SK-N-SH (cell line): ENCODE data around the gene ZNF793. TPM values are rescaled to one million over a fixed set of nuclear protein-coding genes. Genes with fewer than 3 reads are reported as not detected.

Experiments used
- CTCF ChIA-PET: fragments of 300-600, 350-600 bp; formaldehyde crosslinking; extraction: SDS; loops from one replicate; lab custom pipeline; 2021; lab: Yijun Ruan, JAX
- POLR2A ChIA-PET: fragments of 350-600 bp; sonication (Branson Sonifier 250); formaldehyde crosslinking; extraction: SDS; loops from one replicate; lab custom pipeline; 2020; ENCODE audit warnings: antibody characterized with exemption, inconsistent platforms; lab: Yijun Ruan, JAX
- DNase-seq: peaks from one replicate; pipeline ENCODE4 v3.0.0; 2012
- H2AFZ ChIP-seq: fragments of 200-600 bp; sonication (generic); 2 replicates; pipeline ENCODE4 v1.8.1; 2016; ENCODE audit warnings: antibody characterized with exemption, mild to moderate bottlenecking, low read depth
- H3F3A ChIP-seq: fragments of 200-600 bp; sonication (generic); replicated peaks from 2 replicates; pipeline ENCODE3; 2016; ENCODE audit warnings: antibody characterized with exemption, mild to moderate bottlenecking; ENCODE audit not compliant: insufficient read depth
- H3K27ac ChIP-seq, 2 experiments: fragments of 200-500 bp in 1 of 2; fragments of 200-600 bp in 1 of 2; sonication (Bioruptor generic) in 1 of 2; sonication (generic), shearing (Covaris generic) in 1 of 2; 2 replicates each; pipeline versions ENCODE4 v1.5.1 to v1.6.1; 2014 to 2016; ENCODE audit warnings: low read depth in 2 of 2, inconsistent platforms in 1 of 2, low read length in 1 of 2, mild to moderate bottlenecking in 1 of 2, mixed read lengths in 1 of 2
- H3K27me3 ChIP-seq: fragments of 200-600 bp; sonication (generic), shearing (Covaris generic); 2 replicates; pipeline ENCODE4 v1.6.1; 2016; ENCODE audit warnings: mixed run types; ENCODE audit not compliant: insufficient read depth
- H3K36me3 ChIP-seq, 2 experiments: fragments of 200-500 bp in 1 of 2; fragments of 200-600 bp in 1 of 2; sonication (Bioruptor generic) in 1 of 2; sonication (generic) in 1 of 2; replicated peaks in 1 of 2; 2 replicates each; pipeline versions ENCODE3 to v1.5.1; 2014 to 2016; ENCODE audit warnings: low read length in 1 of 2, mild to moderate bottlenecking in 1 of 2; ENCODE audit not compliant: insufficient read depth in 2 of 2, control insufficient read depth in 1 of 2
- H3K4me1 ChIP-seq, 2 experiments: fragments of 200-500 bp in 1 of 2; fragments of 200-600 bp in 1 of 2; sonication (Bioruptor generic) in 1 of 2; sonication (generic), shearing (Covaris generic) in 1 of 2; 2 replicates each; pipeline versions ENCODE4 v1.5.1 to v1.6.1; 2014 to 2016; ENCODE audit warnings: low read depth in 1 of 2, low read length in 1 of 2, mixed run types in 1 of 2; ENCODE audit not compliant: insufficient read depth in 2 of 2, control insufficient read depth in 1 of 2
- H3K4me2 ChIP-seq: fragments of 200-600 bp; sonication (generic), shearing (Covaris generic); 2 replicates; pipeline ENCODE4 v1.6.1; 2017; ENCODE audit warnings: mixed run types
- H3K4me3 ChIP-seq, 2 experiments: fragments of 200-500 bp in 1 of 2; fragments of 200-600 bp in 1 of 2; sonication (Bioruptor generic) in 1 of 2; sonication (generic), shearing (Covaris generic) in 1 of 2; 2 replicates each; pipeline versions ENCODE4 v1.5.1 to v1.8.1; 2014 to 2016; ENCODE audit warnings: low read depth in 2 of 2, inconsistent platforms in 1 of 2, low read length in 1 of 2, mild to moderate bottlenecking in 1 of 2, mixed read lengths in 1 of 2, moderate library complexity in 1 of 2
- H3K79me2 ChIP-seq: fragments of 200-600 bp; sonication (generic); 2 replicates; pipeline ENCODE4 v1.8.1; 2017; ENCODE audit warnings: mild to moderate bottlenecking; ENCODE audit not compliant: insufficient read depth
- H3K9ac ChIP-seq: fragments of 200-600 bp; sonication (generic); 2 replicates; pipeline ENCODE4 v1.6.1; 2017; ENCODE audit warnings: mixed run types
- H3K9me2 ChIP-seq: fragments of 200-600 bp; sonication (generic); 2 replicates; pipeline ENCODE4 v1.6.1; 2017; ENCODE audit warnings: mixed run types
- H3K9me3 ChIP-seq: fragments of 200-600 bp; sonication (generic); 2 replicates; pipeline ENCODE4 v1.6.1; 2017; ENCODE audit warnings: mixed run types, mild to moderate bottlenecking, moderate library complexity
- H4K20me1 ChIP-seq: fragments of 200-600 bp; sonication (generic); 2 replicates; pipeline ENCODE4 v1.6.1; 2017; ENCODE audit warnings: mild to moderate bottlenecking, mixed run types; ENCODE audit not compliant: insufficient read depth
- ELF1 ChIP-seq: IDR thresholded peaks from 2 replicates; pipeline ENCODE4 v1.4.0; 2012
- EP300 ChIP-seq, 2 experiments: IDR thresholded peaks; 2 replicates each; pipeline versions ENCODE4 v1.4.0 to v1.6.1; 2012; ENCODE audit warnings: borderline replicate concordance in 1 of 2, low read depth in 1 of 2, low read length in 1 of 2
- EZH2phosphoT487 ChIP-seq: fragments of 200-600 bp; sonication (generic); IDR thresholded peaks from 2 replicates; pipeline ENCODE4 v1.6.1; 2017; ENCODE audit warnings: low read depth, mixed run types, mild to moderate bottlenecking, antibody characterized with exemption, moderate library complexity, borderline replicate concordance
- FOXJ3 ChIP-seq: sonication (generic); formaldehyde crosslinking; IDR thresholded peaks from 2 replicates; pipeline ENCODE4 v1.5.1; 2020; ENCODE audit warnings: mild to moderate bottlenecking, missing genetic modification reagents
- GATA2 ChIP-seq: sonication (generic); formaldehyde crosslinking; IDR thresholded peaks from 2 replicates; pipeline ENCODE4 v1.5.0; 2020; ENCODE audit warnings: mild to moderate bottlenecking, missing genetic modification reagents
- MEF2A ChIP-seq: IDR thresholded peaks from 2 replicates; pipeline ENCODE4 v1.4.0; 2012; ENCODE audit warnings: low read depth, borderline replicate concordance
- MXI1 ChIP-seq: IDR thresholded peaks from 2 replicates; pipeline ENCODE4 v1.6.1; 2012; ENCODE audit warnings: mild to moderate bottlenecking, low read depth, low read length, improper control_type of control experiment
- RAD21 ChIP-seq: IDR thresholded peaks from 2 replicates; pipeline ENCODE4 v1.6.1; 2012; ENCODE audit warnings: mild to moderate bottlenecking, low read length
- RFX5 ChIP-seq: IDR thresholded peaks from 2 replicates; pipeline ENCODE4 v1.6.1; 2012; ENCODE audit warnings: mild to moderate bottlenecking, improper control_type of control experiment, low read length
- RXRA ChIP-seq: IDR thresholded peaks from 2 replicates; pipeline ENCODE4 v1.4.0; 2012; ENCODE audit warnings: low read depth, mild to moderate bottlenecking, borderline replicate concordance
- TCF12 ChIP-seq: IDR thresholded peaks from 2 replicates; pipeline ENCODE4 v1.4.0; 2012
- TEAD4 ChIP-seq: IDR thresholded peaks from 2 replicates; pipeline ENCODE4 v1.4.0; 2012; ENCODE audit warnings: mild to moderate bottlenecking, borderline replicate concordance; ENCODE audit not compliant: insufficient read depth
- WGBS: methylation state at CpG from one replicate; pipeline ENCODE4 v1.1.6; 2017; ENCODE audit warnings: low lambda C conversion rate; 5-methylcytosine and 5-hydroxymethylcytosine counted together
- polyA plus RNA-seq, 3 experiments: library from polyadenylated mRNA; depleted of rRNA; stranded (reverse); fragments of >200 nt; gene quantifications; 2 replicates each; pipeline ENCODE4 v1.2.3, GENCODE V29; 2012
- TF ChIP-seq, protein P1 (sequence below): IDR thresholded peaks from 2 replicates; pipeline ENCODE4 v1.4.0; 2012; ENCODE audit warnings: low read depth
- TF ChIP-seq, protein P2 (sequence below): IDR thresholded peaks from 2 replicates; pipeline ENCODE4 v1.4.0; 2012; ENCODE audit warnings: low read depth, borderline replicate concordance
- TF ChIP-seq, protein P3 (sequence below): IDR thresholded peaks from 2 replicates; pipeline ENCODE4 v1.6.1; 2012; ENCODE audit warnings: mild to moderate bottlenecking, low read depth, low read length, moderate library complexity
- TF ChIP-seq, protein P4 (sequence below): IDR thresholded peaks from 2 replicates; pipeline ENCODE4; 2012
- TF ChIP-seq, protein P5 (sequence below): IDR thresholded peaks from 2 replicates; pipeline ENCODE4 v1.4.0; 2012; ENCODE audit warnings: low read depth, borderline replicate concordance

ZNF793 gene
- polyA plus RNA-seq, 1 of the 3 experiments (the other 2 are of a cell fraction) = 2.3 TPM

DNA sequence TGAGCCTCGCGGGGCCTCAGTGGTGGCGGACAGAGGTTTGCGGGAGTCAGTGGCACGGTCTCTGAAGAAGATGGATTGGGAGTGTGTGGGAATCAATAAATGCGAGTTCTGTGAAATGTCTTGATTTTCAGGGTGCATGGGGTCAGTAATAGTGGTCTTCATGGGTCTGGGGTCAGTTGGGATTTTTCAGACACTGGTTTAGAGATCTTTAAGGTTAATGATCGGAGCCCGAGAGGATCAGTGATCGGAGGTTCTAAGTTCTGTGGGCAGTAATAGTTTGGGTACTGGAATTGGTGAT lies 377 bp downstream of the ZNF793 start:
- Histone ChIP-seq H3K27ac (peak overlapping the region; percentile 82 to 99; a peak in 3 of 4 replicates), H3K4me3 (peak overlapping the region; percentile 71 to 82)

More for the DNA sequence above, 377 bp downstream of the ZNF793 start:
- H3K79me2 ChIP-seq = no peaks in the 10 kb centered on the region
- 17% methylated on average over 9 of the region's 9 CpGs for WGBS
- no peaks in the 10 kb centered on the region for H3K9me2 ChIP-seq
- peak overlapping the region; percentile 77 for H3K4me2 ChIP-seq
- H3F3A ChIP-seq = peaks cover 3% of the 10 kb centered on the region
- CTCF ChIA-PET = interaction anchor here (2.1 kb wide), 1 partner anchor 44 kb away, joined by 8 read pairs; no protein-coding TSS in a partner anchor
- H3K4me1 ChIP-seq = peaks cover 0 to 14% of the 10 kb centered on the region in 2 experiments; a peak in 2 of 4 replicates
- no peaks in the 10 kb centered on the region for H3K9me3 ChIP-seq
- POLR2A ChIA-PET = interaction anchor here (0.6 to 2.0 kb wide), 9 partner anchors 21 to 508 kb away, joined by 3 to 18 read pairs (median 5); partner anchors contain the start of genes ZFP30, ZNF527, ZNF540 and ZNF569
- no peaks in the 10 kb centered on the region for H4K20me1 ChIP-seq
- no peak; the same call in 1 of the 2 replicates for TF ChIP-seq MXI1
- TF ChIP-seq, protein P1, sequence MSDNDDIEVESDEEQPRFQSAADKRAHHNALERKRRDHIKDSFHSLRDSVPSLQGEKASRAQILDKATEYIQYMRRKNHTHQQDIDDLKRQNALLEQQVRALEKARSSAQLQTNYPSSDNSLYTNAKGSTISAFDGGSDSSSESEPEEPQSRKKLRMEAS = no peak
- TF ChIP-seq RFX5 = no peak
- TF ChIP-seq RAD21 = no peak
- TF ChIP-seq, protein P2, sequence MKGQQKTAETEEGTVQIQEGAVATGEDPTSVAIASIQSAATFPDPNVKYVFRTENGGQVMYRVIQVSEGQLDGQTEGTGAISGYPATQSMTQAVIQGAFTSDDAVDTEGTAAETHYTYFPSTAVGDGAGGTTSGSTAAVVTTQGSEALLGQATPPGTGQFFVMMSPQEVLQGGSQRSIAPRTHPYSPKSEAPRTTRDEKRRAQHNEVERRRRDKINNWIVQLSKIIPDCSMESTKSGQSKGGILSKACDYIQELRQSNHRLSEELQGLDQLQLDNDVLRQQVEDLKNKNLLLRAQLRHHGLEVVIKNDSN = no peak
- TF ChIP-seq, protein P3, sequence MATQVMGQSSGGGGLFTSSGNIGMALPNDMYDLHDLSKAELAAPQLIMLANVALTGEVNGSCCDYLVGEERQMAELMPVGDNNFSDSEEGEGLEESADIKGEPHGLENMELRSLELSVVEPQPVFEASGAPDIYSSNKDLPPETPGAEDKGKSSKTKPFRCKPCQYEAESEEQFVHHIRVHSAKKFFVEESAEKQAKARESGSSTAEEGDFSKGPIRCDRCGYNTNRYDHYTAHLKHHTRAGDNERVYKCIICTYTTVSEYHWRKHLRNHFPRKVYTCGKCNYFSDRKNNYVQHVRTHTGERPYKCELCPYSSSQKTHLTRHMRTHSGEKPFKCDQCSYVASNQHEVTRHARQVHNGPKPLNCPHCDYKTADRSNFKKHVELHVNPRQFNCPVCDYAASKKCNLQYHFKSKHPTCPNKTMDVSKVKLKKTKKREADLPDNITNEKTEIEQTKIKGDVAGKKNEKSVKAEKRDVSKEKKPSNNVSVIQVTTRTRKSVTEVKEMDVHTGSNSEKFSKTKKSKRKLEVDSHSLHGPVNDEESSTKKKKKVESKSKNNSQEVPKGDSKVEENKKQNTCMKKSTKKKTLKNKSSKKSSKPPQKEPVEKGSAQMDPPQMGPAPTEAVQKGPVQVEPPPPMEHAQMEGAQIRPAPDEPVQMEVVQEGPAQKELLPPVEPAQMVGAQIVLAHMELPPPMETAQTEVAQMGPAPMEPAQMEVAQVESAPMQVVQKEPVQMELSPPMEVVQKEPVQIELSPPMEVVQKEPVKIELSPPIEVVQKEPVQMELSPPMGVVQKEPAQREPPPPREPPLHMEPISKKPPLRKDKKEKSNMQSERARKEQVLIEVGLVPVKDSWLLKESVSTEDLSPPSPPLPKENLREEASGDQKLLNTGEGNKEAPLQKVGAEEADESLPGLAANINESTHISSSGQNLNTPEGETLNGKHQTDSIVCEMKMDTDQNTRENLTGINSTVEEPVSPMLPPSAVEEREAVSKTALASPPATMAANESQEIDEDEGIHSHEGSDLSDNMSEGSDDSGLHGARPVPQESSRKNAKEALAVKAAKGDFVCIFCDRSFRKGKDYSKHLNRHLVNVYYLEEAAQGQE = no peak
- TF ChIP-seq MEF2A = no peak
- TF ChIP-seq RXRA = no peak
- TF ChIP-seq ELF1 = no peak
- TF ChIP-seq, protein P4, sequence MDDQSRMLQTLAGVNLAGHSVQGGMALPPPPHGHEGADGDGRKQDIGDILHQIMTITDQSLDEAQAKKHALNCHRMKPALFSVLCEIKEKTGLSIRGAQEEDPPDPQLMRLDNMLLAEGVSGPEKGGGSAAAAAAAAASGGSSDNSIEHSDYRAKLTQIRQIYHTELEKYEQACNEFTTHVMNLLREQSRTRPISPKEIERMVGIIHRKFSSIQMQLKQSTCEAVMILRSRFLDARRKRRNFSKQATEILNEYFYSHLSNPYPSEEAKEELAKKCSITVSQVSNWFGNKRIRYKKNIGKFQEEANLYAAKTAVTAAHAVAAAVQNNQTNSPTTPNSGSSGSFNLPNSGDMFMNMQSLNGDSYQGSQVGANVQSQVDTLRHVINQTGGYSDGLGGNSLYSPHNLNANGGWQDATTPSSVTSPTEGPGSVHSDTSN = no peak
- no peak for TF ChIP-seq FOXJ3 (CRISPR knock-in tag)
- TF ChIP-seq TEAD4 = no peak
- TF ChIP-seq EP300 (IDR thresholded peaks at IDR 0.05; ENCODE audit: borderline replicate concordance in 1 of 2, low read depth in 1 of 2, low read length in 1 of 2) = no peak
- no peak for TF ChIP-seq TCF12
- no peak for TF ChIP-seq GATA2
- TF ChIP-seq EZH2phosphoT487 = no peak
- TF ChIP-seq, protein P5, sequence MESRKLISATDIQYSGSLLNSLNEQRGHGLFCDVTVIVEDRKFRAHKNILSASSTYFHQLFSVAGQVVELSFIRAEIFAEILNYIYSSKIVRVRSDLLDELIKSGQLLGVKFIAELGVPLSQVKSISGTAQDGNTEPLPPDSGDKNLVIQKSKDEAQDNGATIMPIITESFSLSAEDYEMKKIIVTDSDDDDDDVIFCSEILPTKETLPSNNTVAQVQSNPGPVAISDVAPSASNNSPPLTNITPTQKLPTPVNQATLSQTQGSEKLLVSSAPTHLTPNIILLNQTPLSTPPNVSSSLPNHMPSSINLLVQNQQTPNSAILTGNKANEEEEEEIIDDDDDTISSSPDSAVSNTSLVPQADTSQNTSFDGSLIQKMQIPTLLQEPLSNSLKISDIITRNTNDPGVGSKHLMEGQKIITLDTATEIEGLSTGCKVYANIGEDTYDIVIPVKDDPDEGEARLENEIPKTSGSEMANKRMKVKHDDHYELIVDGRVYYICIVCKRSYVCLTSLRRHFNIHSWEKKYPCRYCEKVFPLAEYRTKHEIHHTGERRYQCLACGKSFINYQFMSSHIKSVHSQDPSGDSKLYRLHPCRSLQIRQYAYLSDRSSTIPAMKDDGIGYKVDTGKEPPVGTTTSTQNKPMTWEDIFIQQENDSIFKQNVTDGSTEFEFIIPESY = no peak
- TF ChIP-seq, all 33 proteins: peak for 0
- no peak for DNase-seq
- H3K27me3 ChIP-seq = no peaks in the 10 kb centered on the region
- peaks cover 9 to 19% of the 10 kb centered on the region in 2 experiments for H3K36me3 ChIP-seq
- peak overlapping the region; percentile 91 for H3K9ac ChIP-seq
- peak overlapping the region; percentile 94 for H2AFZ ChIP-seq
